Measurements from ENCODE around the gene KCNIP4.

The KCNIP4 gene

GRCh38 chr4:21953653-21954052 is 5.1 kb upstream of the KCNIP4 start:
- ATAC-seq (ENCODE audit: low read depth), result no peak
- no peak overlapping the region for H3K27ac Mint-ChIP-seq

GRCh38 chr4:21952549-21952948 is 4.0 kb upstream of the KCNIP4 start:
- Mint-ChIP-seq H3K36me3 (no peaks in the 10 kb centered on the region), H3K27ac (no peak overlapping the region), H3K4me3 (no peak overlapping the region), H3K9me3 (peaks cover 2% of the 10 kb centered on the region), H3K27me3 (peaks cover 5% of the 10 kb centered on the region), H3K4me1 (no peaks in the 10 kb centered on the region)
- DNase-seq (ENCODE audit: low spot score in 2 of 2) (no peak), ATAC-seq (ENCODE audit: low read depth) (no peak)

More at GRCh38 chr4:21953653-21954052, 5.1 kb upstream of the KCNIP4 start:
- Mint-ChIP-seq H3K4me1 (no peaks in the 10 kb centered on the region), H3K36me3 (no peaks in the 10 kb centered on the region), H3K9me3 (peaks cover 3% of the 10 kb centered on the region), H3K27me3 (no peaks in the 10 kb centered on the region), H3K4me3 (no peak overlapping the region)
- DNase-seq (ENCODE audit: low spot score in 2 of 2), result no peak

GRCh38 chr4:21949073-21949457 is 493 bp upstream of the KCNIP4 start:
- ATAC-seq (ENCODE audit: low read depth), result no peak
- no peaks in the 10 kb centered on the region for H3K36me3 Mint-ChIP-seq
- peaks cover 3% of the 10 kb centered on the region for H3K9me3 Mint-ChIP-seq
- DNase-seq (ENCODE audit: low spot score in 2 of 2), result no peak
- no peaks in the 10 kb centered on the region for H3K4me1 Mint-ChIP-seq
- H3K4me3 Mint-ChIP-seq, result no peak overlapping the region
- no peak overlapping the region for H3K27ac Mint-ChIP-seq
- peaks cover 6% of the 10 kb centered on the region for H3K27me3 Mint-ChIP-seq

DNA sequence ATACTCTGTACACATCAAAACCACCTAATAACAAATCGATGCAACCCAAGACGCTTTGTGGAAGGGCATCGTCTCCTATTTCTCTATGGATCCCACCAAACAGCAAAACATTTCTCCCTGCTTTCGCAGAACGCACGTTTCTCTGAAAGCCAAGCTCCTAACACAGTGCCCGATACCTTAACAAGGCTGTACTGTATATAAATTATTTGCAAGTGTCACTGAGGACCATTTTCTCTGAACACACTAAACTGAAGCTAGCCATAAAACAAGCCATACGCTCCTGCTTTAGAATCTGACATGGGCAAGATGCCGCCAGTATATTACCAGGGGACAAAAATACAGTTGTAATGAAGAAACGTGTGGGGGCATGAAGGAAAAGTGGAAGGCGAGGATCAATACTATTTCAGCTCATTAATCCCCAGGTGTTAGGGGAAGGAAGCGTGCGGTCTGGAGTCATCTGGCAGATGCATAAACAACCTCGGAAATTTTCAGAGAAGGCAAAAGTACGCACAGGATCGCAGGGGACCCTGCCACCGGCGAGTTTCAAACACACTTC is 703 bp downstream of the KCNIP4 start:
- peaks cover 12% of the 10 kb centered on the region for H3K9me3 Mint-ChIP-seq
- peaks cover 6% of the 10 kb centered on the region for H3K27me3 Mint-ChIP-seq
- no peak overlapping the region for H3K4me3 Mint-ChIP-seq
- H3K27ac Mint-ChIP-seq, result no peak overlapping the region
- no peaks in the 10 kb centered on the region for H3K36me3 Mint-ChIP-seq
- DNase-seq (ENCODE audit: low spot score in 2 of 2), result no peak
- no peak for ATAC-seq (ENCODE audit: low read depth)
- H3K4me1 Mint-ChIP-seq, result no peaks in the 10 kb centered on the region

DNA sequence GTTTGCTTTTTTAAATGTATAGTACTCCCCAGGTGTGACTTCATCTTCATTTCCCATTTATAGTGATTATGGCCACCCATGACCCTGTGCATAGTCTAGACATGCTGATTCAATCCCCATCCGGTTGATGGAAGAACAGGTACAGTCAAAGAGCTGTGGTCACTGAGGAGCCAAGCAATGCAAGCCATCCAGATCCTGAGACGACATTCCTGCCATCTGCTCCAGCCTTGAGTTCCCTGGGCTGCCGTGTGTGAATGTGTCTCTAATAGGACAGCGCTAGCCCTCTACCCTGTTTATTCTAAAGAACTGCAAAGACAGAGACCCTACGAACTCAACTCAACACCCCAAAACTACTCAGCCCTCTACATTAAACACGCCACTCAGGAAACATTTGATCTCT is 1.7 kb downstream of the KCNIP4 start:
- Mint-ChIP-seq H3K4me3 (no peak overlapping the region), H3K4me1 (no peaks in the 10 kb centered on the region), H3K27ac (no peak overlapping the region), H3K36me3 (no peaks in the 10 kb centered on the region), H3K9me3 (peaks cover 12% of the 10 kb centered on the region), H3K27me3 (peaks cover 6% of the 10 kb centered on the region)
- DNase-seq (ENCODE audit: low spot score in 2 of 2), result no peak
- no peak for ATAC-seq (ENCODE audit: low read depth)

GRCh38 chr4:21921526-21922180 is 26.9 kb downstream of the KCNIP4 start:
- H3K4me1 Mint-ChIP-seq, result no peaks in the 10 kb centered on the region
- H3K36me3 Mint-ChIP-seq, result no peaks in the 10 kb centered on the region
- peaks cover 4% of the 10 kb centered on the region for H3K9me3 Mint-ChIP-seq
- ATAC-seq (ENCODE audit: low read depth) (no peak), DNase-seq (ENCODE audit: low spot score in 2 of 2) (no peak)
- H3K27me3 Mint-ChIP-seq, result no peaks in the 10 kb centered on the region
- no peak overlapping the region for H3K27ac Mint-ChIP-seq
- H3K4me3 Mint-ChIP-seq, result no peak overlapping the region

DNA sequence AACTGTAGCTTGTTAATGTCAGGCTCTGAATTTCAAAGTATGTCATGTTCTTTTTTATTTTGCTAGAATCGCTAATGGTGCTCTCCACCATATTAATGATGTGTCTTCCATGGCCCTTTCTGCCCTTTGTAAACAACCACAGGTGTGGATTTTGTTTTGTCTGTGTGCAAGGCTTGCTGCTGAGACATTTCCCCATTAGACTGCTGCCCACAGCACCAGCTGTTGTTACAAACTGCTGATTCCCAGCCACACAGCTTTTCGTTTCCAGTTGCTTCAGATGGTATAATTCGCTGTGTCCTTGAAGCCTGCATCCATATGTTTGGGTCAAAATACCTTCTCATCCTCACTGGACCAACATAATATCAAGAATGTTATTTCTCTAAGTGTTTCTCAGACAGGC is 32.8 kb downstream of the KCNIP4 start:
- ATAC-seq (ENCODE audit: low read depth), result no peak
- Mint-ChIP-seq H3K9me3 (peaks cover 7% of the 10 kb centered on the region), H3K4me3 (no peak overlapping the region), H3K4me1 (no peaks in the 10 kb centered on the region), H3K36me3 (no peaks in the 10 kb centered on the region), H3K27me3 (no peaks in the 10 kb centered on the region), H3K27ac (no peak overlapping the region)
- no peak for DNase-seq (ENCODE audit: low spot score in 2 of 2)

DNA sequence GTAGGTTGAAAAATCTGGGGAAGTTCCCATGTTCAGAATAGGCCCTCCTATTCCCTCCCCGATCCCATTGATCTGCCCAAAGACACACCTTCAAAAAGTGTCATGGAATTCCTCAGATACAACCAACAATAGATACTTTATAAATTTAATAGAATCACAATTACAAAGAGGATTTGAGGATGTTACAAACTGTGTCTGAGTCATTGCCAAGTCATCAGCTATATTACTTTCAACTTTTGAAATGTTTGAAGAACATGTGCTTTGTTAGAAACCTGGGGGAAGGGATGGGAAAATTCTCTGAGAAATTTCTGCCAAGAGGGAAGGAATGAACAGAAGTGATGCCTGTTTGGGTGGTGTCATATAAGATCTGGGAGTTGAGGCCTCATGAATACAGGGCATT is 46.7 kb downstream of the KCNIP4 start:
- Mint-ChIP-seq H3K27me3 (no peaks in the 10 kb centered on the region), H3K4me1 (no peaks in the 10 kb centered on the region), H3K27ac (no peak overlapping the region), H3K9me3 (peaks cover 11% of the 10 kb centered on the region), H3K36me3 (no peaks in the 10 kb centered on the region), H3K4me3 (no peak overlapping the region)
- no peak for ATAC-seq (ENCODE audit: low read depth)
- DNase-seq (ENCODE audit: low spot score in 2 of 2), result no peak

DNA sequence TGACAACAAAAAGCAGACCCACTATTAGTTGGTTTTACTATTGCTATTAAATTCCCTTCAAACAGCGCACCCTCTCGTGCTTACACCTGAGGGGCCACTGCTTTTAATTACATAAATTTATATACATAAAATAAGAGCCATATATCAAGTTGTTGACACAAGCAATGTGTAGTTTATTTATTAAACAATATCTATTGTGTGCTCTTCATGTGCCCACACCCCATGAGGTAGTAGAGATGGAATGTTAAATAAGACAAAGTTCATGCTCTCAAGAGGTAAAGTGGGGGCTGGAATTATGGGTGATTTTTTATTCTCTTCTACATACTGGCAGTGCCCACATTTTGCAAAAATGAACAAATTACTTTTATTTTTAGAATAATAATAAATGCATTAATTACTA is 47.3 kb downstream of the KCNIP4 start:
- DNase-seq (ENCODE audit: low spot score in 2 of 2) (no peak), ATAC-seq (ENCODE audit: low read depth) (no peak)
- Mint-ChIP-seq H3K27me3 (no peaks in the 10 kb centered on the region), H3K4me1 (no peaks in the 10 kb centered on the region), H3K27ac (no peak overlapping the region), H3K4me3 (no peak overlapping the region), H3K9me3 (peaks cover 11% of the 10 kb centered on the region), H3K36me3 (no peaks in the 10 kb centered on the region)

GRCh38 chr4:21900211-21900610 is 48.4 kb downstream of the KCNIP4 start:
- H3K36me3 Mint-ChIP-seq, result no peaks in the 10 kb centered on the region
- H3K4me3 Mint-ChIP-seq, result no peak overlapping the region
- no peaks in the 10 kb centered on the region for H3K27me3 Mint-ChIP-seq
- H3K27ac Mint-ChIP-seq, result no peak overlapping the region
- DNase-seq (ENCODE audit: low spot score in 2 of 2) (no peak), ATAC-seq (ENCODE audit: low read depth) (no peak)
- no peaks in the 10 kb centered on the region for H3K4me1 Mint-ChIP-seq
- peaks cover 10% of the 10 kb centered on the region for H3K9me3 Mint-ChIP-seq

GRCh38 chr4:21898101-21898500 is 50.5 kb downstream of the KCNIP4 start:
- no peak for ATAC-seq (ENCODE audit: low read depth)
- Mint-ChIP-seq H3K9me3 (peaks cover 11% of the 10 kb centered on the region), H3K27ac (no peak overlapping the region), H3K27me3 (no peaks in the 10 kb centered on the region), H3K4me3 (no peak overlapping the region), H3K4me1 (no peaks in the 10 kb centered on the region), H3K36me3 (no peaks in the 10 kb centered on the region)
- no peak for DNase-seq (ENCODE audit: low spot score in 2 of 2)

GRCh38 chr4:21896767-21897166 is 51.8 kb downstream of the KCNIP4 start:
- no peaks in the 10 kb centered on the region for H3K27me3 Mint-ChIP-seq
- no peaks in the 10 kb centered on the region for H3K36me3 Mint-ChIP-seq
- H3K27ac Mint-ChIP-seq, result no peak overlapping the region
- H3K4me3 Mint-ChIP-seq, result no peak overlapping the region
- no peaks in the 10 kb centered on the region for H3K4me1 Mint-ChIP-seq
- ATAC-seq (ENCODE audit: low read depth) (no peak), DNase-seq (ENCODE audit: low spot score in 2 of 2) (no peak)
- peaks cover 8% of the 10 kb centered on the region for H3K9me3 Mint-ChIP-seq

DNA sequence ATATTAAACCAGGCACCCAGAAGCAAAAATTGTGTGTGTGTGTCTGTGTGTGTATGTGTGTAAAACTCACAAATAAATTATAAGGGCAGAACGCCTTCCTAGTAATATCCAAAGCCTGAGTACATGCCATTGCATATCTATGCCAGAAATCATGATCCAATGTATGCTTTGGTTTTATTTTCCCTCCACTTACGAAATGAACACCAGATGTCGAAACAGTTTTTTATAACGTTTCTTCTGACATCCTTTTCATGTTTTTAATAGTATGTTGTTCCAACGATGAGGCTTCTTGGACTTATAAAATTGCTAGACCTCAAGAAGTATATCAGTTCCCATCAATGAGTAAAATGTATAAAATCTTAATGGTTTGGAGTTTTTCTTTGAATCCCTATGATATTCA is 55.4 kb downstream of the KCNIP4 start:
- Mint-ChIP-seq H3K27ac (no peak overlapping the region), H3K4me3 (no peak overlapping the region), H3K9me3 (peaks cover 8% of the 10 kb centered on the region), H3K4me1 (no peaks in the 10 kb centered on the region), H3K27me3 (no peaks in the 10 kb centered on the region), H3K36me3 (no peaks in the 10 kb centered on the region)
- ATAC-seq (ENCODE audit: low read depth) (no peak), DNase-seq (ENCODE audit: low spot score in 2 of 2) (no peak)

DNA sequence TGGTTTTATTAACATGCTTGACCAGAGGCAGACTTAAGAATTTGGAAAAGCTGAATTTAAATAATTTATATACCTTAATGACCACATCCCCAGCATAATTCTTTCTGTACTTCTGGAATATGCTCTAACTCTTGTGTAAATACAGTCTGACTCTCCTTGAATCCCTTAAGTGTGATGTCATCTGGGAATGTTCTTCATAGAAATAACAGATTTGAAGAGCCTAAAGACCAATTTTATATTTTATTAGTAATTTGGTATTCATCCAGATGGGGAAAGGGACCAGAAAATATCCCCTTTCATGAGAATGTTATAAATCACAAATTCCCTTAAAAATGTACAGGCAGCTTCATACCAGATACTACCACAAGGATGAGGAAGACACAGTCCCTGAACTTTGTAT is 58.3 kb downstream of the KCNIP4 start:
- DNase-seq (ENCODE audit: low spot score in 2 of 2) (no peak), ATAC-seq (ENCODE audit: low read depth) (no peak)
- Mint-ChIP-seq H3K4me1 (no peaks in the 10 kb centered on the region), H3K27ac (no peak overlapping the region), H3K36me3 (no peaks in the 10 kb centered on the region), H3K4me3 (no peak overlapping the region), H3K27me3 (no peaks in the 10 kb centered on the region), H3K9me3 (peaks cover 1% of the 10 kb centered on the region)

Measured in memory B cell (primary cell).